Activated CD8-positive, alpha-beta T cell treated with anti-CD3 and anti-CD28 coated beads, Interleukin-2, amount 10 ng/mL, durations not matched to agents 7 days and 5 days (primary cell): ENCODE measurements around the gene LYVE1. TPM values are rescaled to one million over a fixed set of nuclear protein-coding genes. Genes with fewer than 3 reads are reported as not detected.

Source experiments
- ATAC-seq: fragments of 150-1000 bp; cut with Tn5 transposase; one replicate; pipeline ENCODE4 v1.10.0; 2021; ENCODE audit warnings: moderate library complexity
- CTCF ChIA-PET: fragments of 350-600 bp; sonication (Branson Sonifier 250); formaldehyde crosslinking; loops from one replicate; lab custom pipeline; 2021; ENCODE audit warnings: antibody characterized with exemption; lab: Charles Lee
- POLR2A ChIA-PET: fragments of 350-600 bp; sonication (Branson Sonifier 250); formaldehyde crosslinking; loops from one replicate; lab custom pipeline; 2021; ENCODE audit warnings: antibody characterized with exemption; lab: Charles Lee
- DNase-seq: peaks from one replicate; pipeline ENCODE4 v3.0.0-alpha.2; 2020
- H3K27ac Mint-ChIP-seq: one replicate; pipeline ENCODE4 v1.8.0; 2021; ENCODE audit warnings: mild to moderate bottlenecking, mixed read lengths
- H3K27me3 Mint-ChIP-seq: one replicate; pipeline ENCODE4 v1.8.0; 2021; ENCODE audit warnings: low read depth, mixed read lengths
- H3K36me3 Mint-ChIP-seq: one replicate; pipeline ENCODE4 v1.8.0; 2021; ENCODE audit warnings: low read depth, mixed read lengths
- H3K4me1 Mint-ChIP-seq: one replicate; pipeline ENCODE4 v1.8.0; 2021; ENCODE audit warnings: low read depth, mixed read lengths
- H3K4me3 Mint-ChIP-seq: one replicate; pipeline ENCODE4 v1.8.0; 2021; ENCODE audit warnings: mild to moderate bottlenecking, mixed read lengths
- H3K9me3 Mint-ChIP-seq: one replicate; pipeline ENCODE4 v1.8.0; 2022; ENCODE audit warnings: mixed read lengths; ENCODE audit not compliant: insufficient read depth
- total RNA-seq, 2 experiments: library from RNA; stranded (reverse); gene quantifications; one replicate each; pipeline ENCODE4 v1.2.3, GENCODE V29; 2021

Gene LYVE1
- total RNA-seq, 2 experiments from 2014 or later = not detected

GRCh38 chr11:10567446-10567845 is 1.0 kb downstream of the LYVE1 start:
- ATAC-seq (no peak), DNase-seq (no peak)
- H3K36me3 Mint-ChIP-seq = no peaks in the 10 kb centered on the region
- H3K4me1 Mint-ChIP-seq = no peaks in the 10 kb centered on the region
- H3K9me3 Mint-ChIP-seq = no peaks in the 10 kb centered on the region
- ChIA-PET CTCF (interaction anchor here (1.4 to 3.3 kb wide), 2 partner anchors 26 to 154 kb away, joined by 4 to 12 read pairs; partner anchors contain the start of gene RNF141), POLR2A (no interaction called here)
- H3K27me3 Mint-ChIP-seq = peaks cover 14% of the 10 kb centered on the region
- H3K4me3 Mint-ChIP-seq = no peak overlapping the region
- H3K27ac Mint-ChIP-seq = no peak overlapping the region

GRCh38 chr11:10566257-10566957 is 2.1 kb downstream of the LYVE1 start:
- Mint-ChIP-seq H3K4me1 (no peaks in the 10 kb centered on the region), H3K4me3 (no peak overlapping the region), H3K9me3 (no peaks in the 10 kb centered on the region), H3K27me3 (peaks cover 7% of the 10 kb centered on the region), H3K27ac (no peak overlapping the region), H3K36me3 (no peaks in the 10 kb centered on the region)
- POLR2A ChIA-PET = no interaction called here
- DNase-seq (no peak), ATAC-seq (no peak)
- CTCF ChIA-PET = interaction anchor here (1.3 to 3.3 kb wide), 3 partner anchors 18 to 153 kb away, joined by 3 to 12 read pairs (median 4); partner anchors contain the start of gene RNF141

- Mint-ChIP-seq H3K4me3 (no peak overlapping the region), H3K27me3 (peaks cover 10% of the 10 kb centered on the region), H3K9me3 (no peaks in the 10 kb centered on the region), H3K4me1 (no peaks in the 10 kb centered on the region), H3K27ac (no peak overlapping the region), H3K36me3 (no peaks in the 10 kb centered on the region)
- ChIA-PET POLR2A (no interaction called here), CTCF (interaction anchor here (1.3 to 3.3 kb wide), 3 partner anchors 19 to 24 kb away, joined by 3 to 13 read pairs (median 12); partner anchors contain the start of gene RNF141)
- no peak for DNase-seq
- ATAC-seq = no peak
Observed at GRCh38 chr11:10565493-10565892, 3.0 kb downstream of the LYVE1 start.

- Mint-ChIP-seq H3K27ac (no peak overlapping the region), H3K36me3 (no peaks in the 10 kb centered on the region), H3K9me3 (no peaks in the 10 kb centered on the region), H3K4me3 (no peak overlapping the region), H3K27me3 (peaks cover 12% of the 10 kb centered on the region), H3K4me1 (no peaks in the 10 kb centered on the region)
- DNase-seq = no peak
- no peak for ATAC-seq
- CTCF ChIA-PET = interaction anchor here (2.0 kb wide), 1 partner anchor 23 kb away, joined by 13 read pairs; the partner anchor contains the start of gene RNF141
- POLR2A ChIA-PET = no interaction called here
Observed at GRCh38 chr11:10564696-10565318, 3.7 kb downstream of the LYVE1 start.

- ChIA-PET CTCF (interaction anchor here (2.0 kb wide), 1 partner anchor 22 kb away, joined by 13 read pairs; the partner anchor contains the start of gene RNF141), POLR2A (no interaction called here)
- no peak overlapping the region for H3K27ac Mint-ChIP-seq
- H3K4me3 Mint-ChIP-seq = no peak overlapping the region
- DNase-seq (no peak), ATAC-seq (no peak)
- no peaks in the 10 kb centered on the region for H3K36me3 Mint-ChIP-seq
- H3K4me1 Mint-ChIP-seq = no peaks in the 10 kb centered on the region
- no peaks in the 10 kb centered on the region for H3K9me3 Mint-ChIP-seq
- H3K27me3 Mint-ChIP-seq = peaks cover 16% of the 10 kb centered on the region
Observed at GRCh38 chr11:10564030-10564429, 4.4 kb downstream of the LYVE1 start.

GRCh38 chr11:10561947-10562346 is 6.5 kb downstream of the LYVE1 start:
- H3K9me3 Mint-ChIP-seq = no peaks in the 10 kb centered on the region
- ChIA-PET CTCF (interaction anchor here (6.1 kb wide), 1 partner anchor 21 kb away, joined by 26 read pairs; the partner anchor contains the start of gene RNF141), POLR2A (no interaction called here)
- no peak for DNase-seq
- H3K36me3 Mint-ChIP-seq = no peaks in the 10 kb centered on the region
- ATAC-seq = no peak
- H3K4me3 Mint-ChIP-seq = no peak overlapping the region
- no peaks in the 10 kb centered on the region for H3K4me1 Mint-ChIP-seq
- H3K27ac Mint-ChIP-seq = no peak overlapping the region
- H3K27me3 Mint-ChIP-seq = peaks cover 21% of the 10 kb centered on the region

- Mint-ChIP-seq H3K4me1 (no peaks in the 10 kb centered on the region), H3K27ac (no peak overlapping the region), H3K27me3 (peaks cover 22% of the 10 kb centered on the region), H3K9me3 (no peaks in the 10 kb centered on the region), H3K36me3 (no peaks in the 10 kb centered on the region), H3K4me3 (no peak overlapping the region)
- ChIA-PET POLR2A (no interaction called here), CTCF (interaction anchor here (6.1 kb wide), 1 partner anchor 20 kb away, joined by 26 read pairs; the partner anchor contains the start of gene RNF141)
- DNase-seq (no peak), ATAC-seq (no peak)
Observed at GRCh38 chr11:10561043-10561818, 7.2 kb downstream of the LYVE1 start.

GRCh38 chr11:10558288-10558687 is 10.2 kb downstream of the LYVE1 start:
- POLR2A ChIA-PET = no interaction called here

GRCh38 chr11:10556590-10556989 is 11.9 kb downstream of the LYVE1 start:
- Mint-ChIP-seq H3K36me3 (no peaks in the 10 kb centered on the region), H3K4me3 (no peak overlapping the region), H3K27ac (no peak overlapping the region), H3K4me1 (no peaks in the 10 kb centered on the region), H3K9me3 (peaks cover 4% of the 10 kb centered on the region), H3K27me3 (peaks cover 31% of the 10 kb centered on the region)
- no peak for ATAC-seq
- no peak for DNase-seq
- ChIA-PET POLR2A (no interaction called here), CTCF (interaction anchor here (6.1 kb wide), 1 partner anchor 15 kb away, joined by 26 read pairs; the partner anchor contains the start of gene RNF141)

More at GRCh38 chr11:10558288-10558687, 10.2 kb downstream of the LYVE1 start:
- DNase-seq (no peak), ATAC-seq (no peak)
- Mint-ChIP-seq H3K4me1 (no peaks in the 10 kb centered on the region), H3K4me3 (no peak overlapping the region), H3K27me3 (peaks cover 23% of the 10 kb centered on the region), H3K36me3 (no peaks in the 10 kb centered on the region), H3K27ac (no peak overlapping the region), H3K9me3 (no peaks in the 10 kb centered on the region)
- CTCF ChIA-PET = interaction anchor here (1.3 to 6.1 kb wide), 2 partner anchors 17 to 96 kb away, joined by 4 to 26 read pairs; partner anchors contain the start of gene RNF141

GRCh38 chr11:10551845-10552352 is 16.6 kb downstream of the LYVE1 start:
- H3K36me3 Mint-ChIP-seq = no peaks in the 10 kb centered on the region
- H3K9me3 Mint-ChIP-seq = peaks cover 4% of the 10 kb centered on the region
- no peaks in the 10 kb centered on the region for H3K4me1 Mint-ChIP-seq
- H3K4me3 Mint-ChIP-seq = no peak overlapping the region
- ATAC-seq (no peak), DNase-seq (no peak)
- ChIA-PET POLR2A (no interaction called here), CTCF (interaction anchor here (3.5 kb wide), 1 partner anchor 11 kb away, joined by 23 read pairs; the partner anchor contains the start of gene RNF141)
- H3K27ac Mint-ChIP-seq = no peak overlapping the region
- peaks cover 22% of the 10 kb centered on the region for H3K27me3 Mint-ChIP-seq

GRCh38 chr11:10551290-10551592 is 17.2 kb downstream of the LYVE1 start:
- Mint-ChIP-seq H3K4me1 (no peaks in the 10 kb centered on the region), H3K4me3 (no peak overlapping the region), H3K27ac (no peak overlapping the region), H3K9me3 (peaks cover 4% of the 10 kb centered on the region), H3K36me3 (no peaks in the 10 kb centered on the region), H3K27me3 (peaks cover 20% of the 10 kb centered on the region)
- POLR2A ChIA-PET = no interaction called here
- ATAC-seq (no peak), DNase-seq (no peak)
- CTCF ChIA-PET = interaction anchor here (3.5 kb wide), 1 partner anchor 10 kb away, joined by 23 read pairs; the partner anchor contains the start of gene RNF141
